ENCODE data around the gene THBS2.
"Not testable (repeated sequence)": the region's sequence is repeated elsewhere in the genome, so short reads cannot be mapped to it uniquely, and the experiment has no call there.

Gene THBS2

GRCh38 chr6:169269180-169270076 lies 15.8 kb upstream of the THBS2 start:
- CTCF ChIA-PET: no interaction called here

GRCh38 chr6:169268276-169268675 lies 14.6 kb upstream of the THBS2 start:
- no peak for TF ChIP-seq FOXK2 (IDR thresholded peaks at IDR 0.05)
- ChIA-PET CTCF (no interaction called here), POLR2A (no interaction called here)
- DNase-seq (ENCODE audit: extremely low spot score): no peak

More at GRCh38 chr6:169269180-169270076, 15.8 kb upstream of the THBS2 start:
- no peak for DNase-seq (ENCODE audit: extremely low spot score)
- POLR2A ChIA-PET: no interaction called here
- no peak for TF ChIP-seq CTBP1 (IDR thresholded peaks at IDR 0.05; ENCODE audit: borderline replicate concordance)

GRCh38 chr6:169266746-169267591 lies 13.3 kb upstream of the THBS2 start:
- CTCF ChIA-PET: no interaction called here
- POLR2A ChIA-PET: no interaction called here
- DNase-seq (ENCODE audit: extremely low spot score): no peak
- no peak for TF ChIP-seq FOXK2 (IDR thresholded peaks at IDR 0.05)
- TF ChIP-seq FOXA1 (IDR thresholded peaks at IDR 0.05): no peak
- TF ChIP-seq HDGF (IDR thresholded peaks at IDR 0.05; ENCODE audit: borderline replicate concordance): no peak
- no peak for TF ChIP-seq NFRKB (IDR thresholded peaks at IDR 0.05)
- TF ChIP-seq LEF1 (IDR thresholded peaks at IDR 0.05; ENCODE audit: borderline replicate concordance): no peak
- no peak for TF ChIP-seq SUZ12 (IDR thresholded peaks at IDR 0.05)
- no peak for TF ChIP-seq TARDBP (IDR thresholded peaks at IDR 0.05)

- CTCF ChIA-PET: no interaction called here
These were observed 12.6 kb upstream of the THBS2 start for GRCh38 chr6:169266261-169266660.

GRCh38 chr6:169265486-169266131 lies 12.0 kb upstream of the THBS2 start:
- no peak for DNase-seq (ENCODE audit: extremely low spot score)
- POLR2A ChIA-PET: no interaction called here
- TF ChIP-seq FOXA1 (IDR thresholded peaks at IDR 0.05): no peak
- CTCF ChIA-PET: no interaction called here

More at GRCh38 chr6:169266261-169266660, 12.6 kb upstream of the THBS2 start:
- POLR2A ChIA-PET: no interaction called here
- TF ChIP-seq FOXM1 (IDR thresholded peaks at IDR 0.05; ENCODE audit: borderline replicate concordance): no peak
- no peak for TF ChIP-seq FOXK2 (IDR thresholded peaks at IDR 0.05)
- TF ChIP-seq SP1 (IDR thresholded peaks at IDR 0.05): no peak
- TF ChIP-seq ELF4 (IDR thresholded peaks at IDR 0.05): no peak
- no peak for TF ChIP-seq CTBP1 (IDR thresholded peaks at IDR 0.05; ENCODE audit: borderline replicate concordance)
- no peak for TF ChIP-seq TARDBP (IDR thresholded peaks at IDR 0.05)
- no peak for TF ChIP-seq NFRKB (IDR thresholded peaks at IDR 0.05)
- TF ChIP-seq ARNT (IDR thresholded peaks at IDR 0.05): no peak
- DNase-seq (ENCODE audit: extremely low spot score): no peak

- ChIA-PET CTCF (no interaction called here), POLR2A (no interaction called here)
- no peak for DNase-seq (ENCODE audit: extremely low spot score)
These were observed 10.4 kb upstream of the THBS2 start for GRCh38 chr6:169263836-169264608.

GRCh38 chr6:169263374-169263773 lies 9.7 kb upstream of the THBS2 start:
- no peak for DNase-seq (ENCODE audit: extremely low spot score)
- ChIA-PET POLR2A (no interaction called here), CTCF (no interaction called here)
- TF ChIP-seq LEF1 (IDR thresholded peaks at IDR 0.05; ENCODE audit: borderline replicate concordance) (no peak), FOXM1 (IDR thresholded peaks at IDR 0.05; ENCODE audit: borderline replicate concordance) (no peak), ELF4 (IDR thresholded peaks at IDR 0.05) (no peak), FOXA1 (IDR thresholded peaks at IDR 0.05) (no peak), FOXK2 (IDR thresholded peaks at IDR 0.05) (no peak), ZNF384 (IDR thresholded peaks at IDR 0.05) (no peak), ARNT (IDR thresholded peaks at IDR 0.05) (no peak), PKNOX1 (IDR thresholded peaks at IDR 0.05) (no peak), L3MBTL2 (conservative IDR thresholded peaks at IDR 0.05) (no peak), HDGF (IDR thresholded peaks at IDR 0.05; ENCODE audit: borderline replicate concordance) (no peak), BHLHE40 (IDR thresholded peaks at IDR 0.05; ENCODE audit: borderline replicate concordance) (no peak), SUZ12 (IDR thresholded peaks at IDR 0.05) (no peak)

More at GRCh38 chr6:169263836-169264608, 10.4 kb upstream of the THBS2 start:
- TF ChIP-seq FOXK2 (IDR thresholded peaks at IDR 0.05) (no peak), ZNF384 (IDR thresholded peaks at IDR 0.05) (no peak), BHLHE40 (IDR thresholded peaks at IDR 0.05; ENCODE audit: borderline replicate concordance) (no peak), FOXA1 (IDR thresholded peaks at IDR 0.05) (no peak), L3MBTL2 (conservative IDR thresholded peaks at IDR 0.05) (no peak), SUZ12 (IDR thresholded peaks at IDR 0.05) (no peak), ARNT (IDR thresholded peaks at IDR 0.05) (no peak), PKNOX1 (IDR thresholded peaks at IDR 0.05) (no peak), HDGF (IDR thresholded peaks at IDR 0.05; ENCODE audit: borderline replicate concordance) (no peak), LEF1 (IDR thresholded peaks at IDR 0.05; ENCODE audit: borderline replicate concordance) (no peak), NFRKB (IDR thresholded peaks at IDR 0.05) (no peak), TARDBP (IDR thresholded peaks at IDR 0.05) (no peak), ELF4 (IDR thresholded peaks at IDR 0.05) (no peak), SP1 (IDR thresholded peaks at IDR 0.05) (no peak), FOXM1 (IDR thresholded peaks at IDR 0.05; ENCODE audit: borderline replicate concordance) (no peak), CTBP1 (IDR thresholded peaks at IDR 0.05; ENCODE audit: borderline replicate concordance) (no peak)

- DNase-seq (ENCODE audit: extremely low spot score); CTCF ChIA-PET; POLR2A ChIA-PET: not testable (repeated sequence)
These were observed 9.0 kb upstream of the THBS2 start for GRCh38 chr6:169262602-169263001.

All from HEK293T (cell line).